Mesothelial cell of epicardium (in vitro differentiated cells): ENCODE measurements around the gene TCERG1L. TPM values are rescaled to one million over a fixed set of nuclear protein-coding genes. Genes with fewer than 3 reads are reported as not detected.

ENCODE experiments used
- DNase-seq, 2 experiments: peaks; one replicate each; pipeline ENCODE4 v3.0.0; 2021; ENCODE audit warnings: low spot score in 2 of 2; ENCODE audit not compliant: unreplicated experiment in 2 of 2
- H3K27ac Mint-ChIP-seq: 2 replicates; pipeline ENCODE4 v1.8.0; 2021; ENCODE audit warnings: mixed read lengths
- H3K27me3 Mint-ChIP-seq: 2 replicates; pipeline ENCODE4 v1.8.0; 2021; ENCODE audit warnings: low read depth, mixed read lengths
- H3K36me3 Mint-ChIP-seq: 2 replicates; pipeline ENCODE4 v1.8.0; 2021; ENCODE audit warnings: mixed read lengths
- H3K4me1 Mint-ChIP-seq: 2 replicates; pipeline ENCODE4 v1.8.0; 2021; ENCODE audit warnings: mixed read lengths
- H3K4me3 Mint-ChIP-seq: 2 replicates; pipeline ENCODE4 v1.8.0; 2021; ENCODE audit warnings: mild to moderate bottlenecking, moderate library complexity, mixed read lengths
- H3K9me3 Mint-ChIP-seq: 2 replicates; pipeline ENCODE4 v1.8.0; 2021; ENCODE audit warnings: mixed read lengths
- CTCF ChIP-seq: fragments of 200-600 bp; sonication (generic); IDR thresholded peaks from one replicate; pipeline ENCODE4 v1.5.0; 2021; ENCODE audit warnings: antibody characterized with exemption; ENCODE audit not compliant: unreplicated experiment
- total RNA-seq: library from RNA; stranded (reverse); gene quantifications from 3 replicates; pipeline ENCODE4 v1.2.1, GENCODE V29; 2021

The TCERG1L gene
- total RNA-seq, 1 donor from 2014 or later: 0.63 TPM

- no peak for DNase-seq
- Mint-ChIP-seq H3K4me3 (peak overlapping the region; percentile 65), H3K27ac (no peak overlapping the region), H3K27me3 (peaks cover 53% of the 10 kb centered on the region), H3K9me3 (no peaks in the 10 kb centered on the region), H3K4me1 (peaks cover 24% of the 10 kb centered on the region), H3K36me3 (no peaks in the 10 kb centered on the region)
- no peak for TF ChIP-seq CTCF
These were observed 745 bp downstream of the TCERG1L start for GRCh38 chr10:131310551-131311401.

- Mint-ChIP-seq H3K27ac (no peak overlapping the region), H3K9me3 (no peaks in the 10 kb centered on the region), H3K4me1 (peaks cover 19% of the 10 kb centered on the region), H3K36me3 (no peaks in the 10 kb centered on the region), H3K27me3 (peaks cover 55% of the 10 kb centered on the region), H3K4me3 (peak overlapping the region; percentile 65)
- peak; percentile 90 for TF ChIP-seq CTCF
- DNase-seq: no peak
These were observed 1.4 kb downstream of the TCERG1L start for GRCh38 chr10:131310142-131310541.

- no peak for DNase-seq
- TF ChIP-seq CTCF: no peak
- peaks cover 44% of the 10 kb centered on the region for H3K9me3 Mint-ChIP-seq
- H3K27me3 Mint-ChIP-seq: peaks cover 7% of the 10 kb centered on the region
- H3K4me3 Mint-ChIP-seq: no peak overlapping the region
- H3K27ac Mint-ChIP-seq: no peak overlapping the region
- H3K36me3 Mint-ChIP-seq: no peaks in the 10 kb centered on the region
- no peaks in the 10 kb centered on the region for H3K4me1 Mint-ChIP-seq
These were observed 11.0 kb downstream of the TCERG1L start for GRCh38 chr10:131300508-131300907.

- no peaks in the 10 kb centered on the region for H3K27me3 Mint-ChIP-seq
- H3K27ac Mint-ChIP-seq: no peak overlapping the region
- H3K4me3 Mint-ChIP-seq: no peak overlapping the region
- peaks cover 21% of the 10 kb centered on the region for H3K9me3 Mint-ChIP-seq
- DNase-seq: no peak
- TF ChIP-seq CTCF: no peak
- no peaks in the 10 kb centered on the region for H3K4me1 Mint-ChIP-seq
- H3K36me3 Mint-ChIP-seq: no peaks in the 10 kb centered on the region
These were observed 20.7 kb downstream of the TCERG1L start for GRCh38 chr10:131290781-131291180.

- Mint-ChIP-seq H3K36me3 (no peaks in the 10 kb centered on the region), H3K4me3 (no peak overlapping the region), H3K27ac (no peak overlapping the region), H3K9me3 (peaks cover 11% of the 10 kb centered on the region), H3K27me3 (no peaks in the 10 kb centered on the region), H3K4me1 (no peaks in the 10 kb centered on the region)
- no peak for TF ChIP-seq CTCF
- DNase-seq: no peak
These were observed 22.9 kb downstream of the TCERG1L start for GRCh38 chr10:131288648-131289047.
